Mesenchymal stem cell (in vitro differentiated cells and primary cell): ENCODE results near the gene DNAH8.

Experiments
- DNase-seq: peaks from one replicate; pipeline ENCODE4 v3.0.0-alpha.2; 2013
- H2AFZ ChIP-seq: one replicate; pipeline ENCODE4 v1.6.1; 2013; ENCODE audit warnings: low read depth, mild to moderate bottlenecking, control low read depth, inconsistent platforms, low read length, moderate library complexity
- H2AK5ac ChIP-seq: 2 replicates; pipeline ENCODE4 v1.6.1; 2013; ENCODE audit warnings: low read length, moderate library complexity, mild to moderate bottlenecking, inconsistent platforms; ENCODE audit not compliant: severe bottlenecking
- H2BK120ac ChIP-seq: one replicate; pipeline ENCODE4 v1.6.1; 2013; ENCODE audit warnings: low read depth, mild to moderate bottlenecking, inconsistent platforms, low read length, moderate library complexity
- H2BK12ac ChIP-seq, 2 experiments: one replicate each; pipeline ENCODE4 v1.6.1; 2013; ENCODE audit warnings: inconsistent platforms in 2 of 2, low read length in 2 of 2, mild to moderate bottlenecking in 2 of 2, moderate library complexity in 2 of 2, control low read depth in 1 of 2
- H2BK15ac ChIP-seq: one replicate; pipeline ENCODE4 v1.6.1; 2013; ENCODE audit warnings: mild to moderate bottlenecking, low read depth, inconsistent platforms; ENCODE audit not compliant: poor library complexity, severe bottlenecking
- H2BK5ac ChIP-seq: 2 replicates; pipeline ENCODE4 v1.6.1; 2013; ENCODE audit warnings: low read depth, mild to moderate bottlenecking, low read length, control low read depth, inconsistent platforms; ENCODE audit not compliant: poor library complexity, severe bottlenecking
- H3K14ac ChIP-seq, 2 experiments: one replicate each; pipeline ENCODE4 v1.6.1; 2013; ENCODE audit warnings: inconsistent platforms in 2 of 2, low read length in 2 of 2, control low read depth in 1 of 2, mild to moderate bottlenecking in 1 of 2, moderate library complexity in 1 of 2
- H3K18ac ChIP-seq, 2 experiments: one replicate each; pipeline ENCODE4 v1.6.1; 2013; ENCODE audit warnings: inconsistent platforms in 2 of 2, low read length in 2 of 2, control low read depth in 1 of 2, low read depth in 1 of 2, mild to moderate bottlenecking in 1 of 2
- H3K23ac ChIP-seq, 2 experiments: one replicate each; pipeline ENCODE4 v1.6.1; 2013; ENCODE audit warnings: inconsistent platforms in 2 of 2, low read length in 2 of 2, mild to moderate bottlenecking in 2 of 2, moderate library complexity in 2 of 2, control low read depth in 1 of 2
- H3K27ac ChIP-seq: 2 replicates; pipeline ENCODE4 v1.5.1; 2013; ENCODE audit warnings: mild to moderate bottlenecking, moderate library complexity, low read length, control low read depth, inconsistent platforms; ENCODE audit not compliant: poor library complexity, severe bottlenecking
- H3K27me3 ChIP-seq, 2 experiments: 2 replicates each; pipeline versions ENCODE4 v1.6.1 to v1.7.0; 2013; ENCODE audit warnings: low read length in 2 of 2, mild to moderate bottlenecking in 2 of 2, moderate library complexity in 2 of 2, control low read depth in 1 of 2, inconsistent platforms in 1 of 2; ENCODE audit not compliant: control insufficient read depth in 1 of 2, insufficient read depth in 1 of 2
- H3K36me3 ChIP-seq, 2 experiments: 2 replicates each; pipeline versions ENCODE4 v1.6.1 to v1.7.0; 2013; ENCODE audit warnings: low read length in 2 of 2, control low read depth in 1 of 2, inconsistent platforms in 1 of 2, low read depth in 1 of 2, mild to moderate bottlenecking in 1 of 2; ENCODE audit not compliant: insufficient read depth in 2 of 2, control insufficient read depth in 1 of 2
- H3K4ac ChIP-seq, 2 experiments: one replicate each; pipeline ENCODE4 v1.6.1; 2013; ENCODE audit warnings: inconsistent platforms in 2 of 2, low read length in 2 of 2, mild to moderate bottlenecking in 2 of 2, moderate library complexity in 2 of 2, control low read depth in 1 of 2, low read depth in 1 of 2
- H3K4me1 ChIP-seq: 2 replicates; pipeline ENCODE4 v1.6.1; 2013; ENCODE audit warnings: low read depth, low read length, control low read depth; ENCODE audit not compliant: control insufficient read depth, insufficient read depth
- H3K4me2 ChIP-seq: 2 replicates; pipeline ENCODE4 v1.6.1; 2013; ENCODE audit warnings: low read length, mild to moderate bottlenecking, inconsistent platforms; ENCODE audit not compliant: poor library complexity, severe bottlenecking
- H3K4me3 ChIP-seq, 2 experiments: 2 replicates each; pipeline versions ENCODE4 v1.5.1 to v1.7.0; 2013; ENCODE audit warnings: low read length in 2 of 2, mild to moderate bottlenecking in 2 of 2, control low read depth in 1 of 2, low read depth in 1 of 2; ENCODE audit not compliant: insufficient read depth in 1 of 2
- H3K79me1 ChIP-seq: replicated peaks from 2 replicates; pipeline ENCODE4 v1.6.1; 2013; ENCODE audit warnings: mild to moderate bottlenecking, control low read depth, low read length, inconsistent platforms; ENCODE audit not compliant: poor library complexity, severe bottlenecking
- H3K9ac ChIP-seq: 2 replicates; pipeline ENCODE4 v1.7.0; 2013; ENCODE audit warnings: mild to moderate bottlenecking, low read length, moderate library complexity
- H3K9me3 ChIP-seq: 2 replicates; pipeline ENCODE4 v1.7.0; 2013; ENCODE audit warnings: mild to moderate bottlenecking, low read length; ENCODE audit not compliant: control insufficient read depth
- H4K8ac ChIP-seq: one replicate; pipeline ENCODE4 v1.6.1; 2013; ENCODE audit warnings: inconsistent platforms, mild to moderate bottlenecking, low read length, moderate library complexity
- H4K91ac ChIP-seq: one replicate; pipeline ENCODE4 v1.6.1; 2013; ENCODE audit warnings: mild to moderate bottlenecking, low read length, inconsistent platforms
- WGBS: methylation state at CpG from one replicate; pipeline ENCODE4 v1.1.7; 2013; ENCODE audit warnings: mixed read lengths; 5-methylcytosine and 5-hydroxymethylcytosine counted together

Gene DNAH8

DNA sequence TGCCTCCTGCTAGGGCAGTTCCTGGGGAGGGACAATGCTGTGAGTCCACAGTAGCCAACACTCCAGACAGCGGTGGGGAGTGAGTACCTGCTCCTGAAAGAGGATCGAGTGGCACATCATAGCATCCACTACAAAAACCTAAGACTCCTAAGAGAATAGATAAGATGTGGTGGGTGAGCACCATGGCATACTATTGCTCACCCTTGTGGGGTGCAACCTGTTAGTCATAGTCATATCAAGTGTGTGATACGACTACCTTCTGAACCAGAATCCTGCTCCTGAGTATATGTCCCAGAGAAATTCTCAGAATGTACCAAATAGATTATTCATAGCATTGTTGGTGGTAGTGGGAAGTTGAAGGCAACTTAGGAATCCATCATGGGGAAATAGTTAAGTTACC, 270.7 kb downstream of the DNAH8 start:
- no peak for DNase-seq
- H3K18ac ChIP-seq, result no peak overlapping the region
- H3K14ac ChIP-seq, result no peak overlapping the region
- no peak overlapping the region for H4K91ac ChIP-seq
- 86% methylated on average over 1 of the region's 3 CpGs for WGBS
- H3K27me3 ChIP-seq, result peaks cover 3 to 80% of the 10 kb centered on the region in 2 experiments
- no peak overlapping the region for H2AK5ac ChIP-seq
- H3K79me1 ChIP-seq, result no peaks in the 10 kb centered on the region
- H2BK15ac ChIP-seq, result no peak overlapping the region
- H2BK120ac ChIP-seq, result no peak overlapping the region
- H4K8ac ChIP-seq, result no peak overlapping the region
- no peaks in the 10 kb centered on the region for H3K9me3 ChIP-seq
- H2BK5ac ChIP-seq, result no peak overlapping the region
- no peak overlapping the region for H2AFZ ChIP-seq
- H3K4me3 ChIP-seq, result no peak overlapping the region
- H3K9ac ChIP-seq, result no peak overlapping the region
- no peak overlapping the region for H3K27ac ChIP-seq
- no peak overlapping the region for H2BK12ac ChIP-seq
- no peak overlapping the region for H3K4me2 ChIP-seq
- no peak overlapping the region for H3K4ac ChIP-seq
- H3K36me3 ChIP-seq, result no peaks in the 10 kb centered on the region
- H3K4me1 ChIP-seq, result no peaks in the 10 kb centered on the region
- no peak overlapping the region for H3K23ac ChIP-seq

GRCh38 chr6:38987503-38987902, 272.4 kb downstream of the DNAH8 start:
- Histone ChIP-seq H3K27ac (no peak overlapping the region), H3K36me3 (no peaks in the 10 kb centered on the region), H3K79me1 (no peaks in the 10 kb centered on the region), H2BK15ac (no peak overlapping the region), H3K4me1 (no peaks in the 10 kb centered on the region), H3K4me2 (no peak overlapping the region), H3K4ac (no peak overlapping the region), H4K8ac (no peak overlapping the region), H2AK5ac (no peak overlapping the region), H3K14ac (no peak overlapping the region), H3K9me3 (no peaks in the 10 kb centered on the region), H3K9ac (no peak overlapping the region), H3K27me3 (peaks cover 3 to 74% of the 10 kb centered on the region in 2 experiments), H2BK12ac (no peak overlapping the region), H2BK5ac (no peak overlapping the region), H2BK120ac (no peak overlapping the region), H4K91ac (no peak overlapping the region), H3K18ac (no peak overlapping the region), H3K4me3 (no peak overlapping the region), H2AFZ (no peak overlapping the region), H3K23ac (no peak overlapping the region)
- DNase-seq, result no peak

- H3K4ac ChIP-seq, result no peak overlapping the region
- H3K14ac ChIP-seq, result no peak overlapping the region
- H3K18ac ChIP-seq, result no peak overlapping the region
- H3K4me2 ChIP-seq, result no peak overlapping the region
- H3K4me1 ChIP-seq, result no peaks in the 10 kb centered on the region
- H3K36me3 ChIP-seq, result no peaks in the 10 kb centered on the region
- no peak overlapping the region for H2AFZ ChIP-seq
- no peak overlapping the region for H3K4me3 ChIP-seq
- H2AK5ac ChIP-seq, result no peak overlapping the region
- no peaks in the 10 kb centered on the region for H3K9me3 ChIP-seq
- H2BK5ac ChIP-seq, result no peak overlapping the region
- H3K9ac ChIP-seq, result no peak overlapping the region
- H3K23ac ChIP-seq, result no peak overlapping the region
- H4K91ac ChIP-seq, result no peak overlapping the region
- H2BK120ac ChIP-seq, result no peak overlapping the region
- no peak overlapping the region for H2BK15ac ChIP-seq
- no peak overlapping the region for H4K8ac ChIP-seq
- H2BK12ac ChIP-seq, result no peak overlapping the region
- WGBS, result 64% methylated on average over 8 of the region's 8 CpGs
- H3K27me3 ChIP-seq, result peaks cover 3 to 66% of the 10 kb centered on the region in 2 experiments
- H3K79me1 ChIP-seq, result no peaks in the 10 kb centered on the region
- H3K27ac ChIP-seq, result no peak overlapping the region
- no peak for DNase-seq
Measured at GRCh38 chr6:38988736-38989449, 273.8 kb downstream of the DNAH8 start.

DNA sequence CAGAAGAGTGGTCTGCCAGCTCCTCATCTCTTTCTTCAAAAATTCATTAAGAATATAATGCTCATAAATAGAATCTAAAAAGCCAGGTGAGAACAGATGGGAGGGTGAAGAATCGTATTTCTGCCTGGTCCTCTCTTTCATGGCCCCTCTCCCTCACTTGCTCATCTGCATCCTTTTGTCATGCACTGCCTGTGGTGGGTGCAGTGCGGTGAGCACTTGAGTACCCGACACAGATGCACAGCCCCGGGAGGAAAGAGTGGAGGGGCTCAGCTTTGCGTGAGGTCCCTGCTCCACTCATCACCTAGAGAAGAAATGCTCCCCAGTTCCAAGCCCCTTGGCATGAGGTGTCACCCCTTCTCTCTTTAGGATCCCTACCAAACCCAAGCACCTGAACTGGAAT, 275.4 kb downstream of the DNAH8 start:
- H3K27ac ChIP-seq, result no peak overlapping the region
- 47% methylated on average over 5 of the region's 5 CpGs for WGBS
- H4K91ac ChIP-seq, result no peak overlapping the region
- H3K79me1 ChIP-seq, result no peaks in the 10 kb centered on the region
- H3K27me3 ChIP-seq, result peaks cover 3 to 70% of the 10 kb centered on the region in 2 experiments
- H3K9ac ChIP-seq, result no peak overlapping the region
- no peaks in the 10 kb centered on the region for H3K4me1 ChIP-seq
- no peak overlapping the region for H2BK15ac ChIP-seq
- no peak overlapping the region for H2AK5ac ChIP-seq
- no peak overlapping the region for H3K14ac ChIP-seq
- H3K4me2 ChIP-seq, result no peak overlapping the region
- no peak overlapping the region for H4K8ac ChIP-seq
- no peak overlapping the region for H3K18ac ChIP-seq
- H3K23ac ChIP-seq, result no peak overlapping the region
- H3K9me3 ChIP-seq, result no peaks in the 10 kb centered on the region
- H2BK12ac ChIP-seq, result no peak overlapping the region
- no peak overlapping the region for H2AFZ ChIP-seq
- DNase-seq, result no peak
- no peak overlapping the region for H2BK5ac ChIP-seq
- H3K4me3 ChIP-seq, result no peak overlapping the region
- H3K4ac ChIP-seq, result no peak overlapping the region
- no peaks in the 10 kb centered on the region for H3K36me3 ChIP-seq
- no peak overlapping the region for H2BK120ac ChIP-seq
